GM19463 (cell line): Measurements from ENCODE around the gene POLR2L.

Source experiments
- ATAC-seq: cut with Tn5 transposase; IDR thresholded peaks from one replicate; pipeline ENCODE4 v1.9.1; 2021; ENCODE audit warnings: mild to moderate bottlenecking, moderate library complexity; ENCODE audit not compliant: unreplicated experiment

POLR2L gene

GRCh38 chr11:828506-829175 is 13.7 kb downstream of the POLR2L start:
- ATAC-seq, result no peak

GRCh38 chr11:827897-828192 is 14.5 kb downstream of the POLR2L start, which contains the start of gene CRACR2B:
Gene CRACR2B, plus strand, starts transcription at chr11:827919. Its CDS starts 689 bp downstream, at chr11:828608.
- no peak for ATAC-seq

GRCh38 chr11:827146-827896 is 15.0 kb downstream of the POLR2L start:
- ATAC-seq, result peak; percentile 40

- no peak for ATAC-seq
Observed at GRCh38 chr11:826836-827145, 15.5 kb downstream of the POLR2L start.

GRCh38 chr11:826227-826621 is 16.1 kb downstream of the POLR2L start:
- ATAC-seq, result no peak

GRCh38 chr11:825366-826226 is 16.7 kb downstream of the POLR2L start:
- ATAC-seq, result no peak

GRCh38 chr11:824942-825341 is 17.4 kb downstream of the POLR2L start:
- no peak for ATAC-seq

- no peak for ATAC-seq
Observed at GRCh38 chr11:824292-824880, 17.9 kb downstream of the POLR2L start.

GRCh38 chr11:823441-824291 is 18.7 kb downstream of the POLR2L start:
- no peak for ATAC-seq

- no peak for ATAC-seq
Observed at GRCh38 chr11:821512-822371, 20.6 kb downstream of the POLR2L start.

- ATAC-seq, result no peak
Observed at GRCh38 chr11:820655-821511, 21.4 kb downstream of the POLR2L start.

GRCh38 chr11:819943-820649 is 22.2 kb downstream of the POLR2L start:
- peak; percentile 55 for ATAC-seq

- peak; percentile 77 for ATAC-seq
Observed at GRCh38 chr11:819129-819931, 23.0 kb downstream of the POLR2L start.

- no peak for ATAC-seq
Observed at GRCh38 chr11:818396-819128, 23.8 kb downstream of the POLR2L start, which contains the start of gene PNPLA2. Gene PNPLA2, plus strand, starts transcription at chr11:818914. Its CDS starts 805 bp downstream, at chr11:819719.

- ATAC-seq, result no peak
Observed at GRCh38 chr11:816433-816779, 25.9 kb downstream of the POLR2L start.

GRCh38 chr11:815675-816432 is 26.5 kb downstream of the POLR2L start:
- no peak for ATAC-seq
